ENCODE results near the gene RBM20.

The RBM20 gene

DNA sequence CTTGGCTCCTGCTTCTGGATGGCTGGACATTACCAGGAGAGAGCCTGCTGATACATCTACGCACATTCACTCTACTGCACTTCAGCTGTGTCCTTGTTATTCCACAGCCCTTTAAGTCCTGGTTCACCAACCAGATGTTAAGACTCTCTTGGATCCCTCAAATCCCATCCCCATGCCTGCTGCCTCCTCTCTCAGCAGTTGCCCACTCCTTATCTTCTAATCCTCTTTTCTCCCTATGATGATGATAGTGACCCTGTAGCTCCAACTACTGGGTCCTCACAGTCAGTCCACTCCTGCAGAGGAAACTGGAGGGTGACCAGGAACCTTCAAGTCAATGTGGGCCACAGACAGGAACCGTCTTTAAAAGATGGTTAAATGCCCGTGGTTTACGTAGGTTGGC lies 131.3 kb downstream of the RBM20 start:
- H3K36me3 Mint-ChIP-seq: no peaks in the 10 kb centered on the region
- H3K27me3 Mint-ChIP-seq: no peaks in the 10 kb centered on the region
- no peak for DNase-seq (ENCODE audit: low spot score in 2 of 2)
- H3K27ac Mint-ChIP-seq: no peak overlapping the region
- peaks cover 5% of the 10 kb centered on the region for H3K4me1 Mint-ChIP-seq
- ATAC-seq (ENCODE audit: low read depth): no peak
- no peak overlapping the region for H3K4me3 Mint-ChIP-seq
- no peaks in the 10 kb centered on the region for H3K9me3 Mint-ChIP-seq

DNA sequence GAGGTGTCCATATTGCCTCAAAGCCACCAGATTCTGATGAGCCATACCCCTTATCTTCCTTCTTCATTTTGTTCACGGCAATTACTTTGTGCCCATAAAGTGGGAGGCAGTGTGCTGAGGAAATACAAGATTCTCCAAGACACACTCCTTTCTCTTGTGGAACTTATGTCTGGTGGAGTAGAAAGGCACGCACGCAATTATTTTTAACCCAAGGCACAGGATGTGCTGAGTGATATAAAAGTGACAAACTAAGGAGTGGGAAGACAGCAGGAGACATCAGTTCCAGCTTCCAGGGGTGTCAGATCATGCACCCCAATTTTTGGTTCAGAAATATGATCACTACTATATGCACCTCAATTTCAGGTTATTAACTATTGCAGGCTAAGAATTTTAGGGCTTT lies 132.9 kb downstream of the RBM20 start:
- DNase-seq (ENCODE audit: low spot score in 2 of 2) (no peak), ATAC-seq (ENCODE audit: low read depth) (no peak)
- Mint-ChIP-seq H3K9me3 (no peaks in the 10 kb centered on the region), H3K4me1 (peaks cover 2% of the 10 kb centered on the region), H3K27me3 (no peaks in the 10 kb centered on the region), H3K4me3 (no peak overlapping the region), H3K27ac (no peak overlapping the region), H3K36me3 (no peaks in the 10 kb centered on the region)

DNA sequence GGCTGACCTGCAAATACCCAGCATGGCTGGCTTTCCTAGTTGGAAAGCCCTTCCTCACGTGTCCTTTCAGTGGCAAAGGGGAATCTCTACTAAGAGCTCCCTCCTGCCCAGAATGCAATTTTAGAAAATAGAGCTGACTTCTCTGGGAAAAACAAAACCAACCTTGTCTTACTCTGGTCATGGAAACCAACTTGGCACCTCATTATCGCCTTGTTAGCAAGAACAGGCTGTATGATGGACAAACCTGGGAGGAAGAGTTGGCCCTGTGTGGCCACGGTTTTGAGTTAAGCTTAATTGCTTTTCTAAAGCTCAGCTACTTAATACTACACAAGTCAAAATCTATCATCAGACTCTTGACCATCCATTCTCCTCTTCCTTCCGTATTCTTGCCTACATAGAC lies 133.5 kb downstream of the RBM20 start:
- H3K4me1 Mint-ChIP-seq: peaks cover 2% of the 10 kb centered on the region
- no peak overlapping the region for H3K4me3 Mint-ChIP-seq
- no peaks in the 10 kb centered on the region for H3K9me3 Mint-ChIP-seq
- ATAC-seq (ENCODE audit: low read depth) (no peak), DNase-seq (ENCODE audit: low spot score in 2 of 2) (no peak)
- no peaks in the 10 kb centered on the region for H3K27me3 Mint-ChIP-seq
- H3K27ac Mint-ChIP-seq: no peak overlapping the region
- no peaks in the 10 kb centered on the region for H3K36me3 Mint-ChIP-seq

DNA sequence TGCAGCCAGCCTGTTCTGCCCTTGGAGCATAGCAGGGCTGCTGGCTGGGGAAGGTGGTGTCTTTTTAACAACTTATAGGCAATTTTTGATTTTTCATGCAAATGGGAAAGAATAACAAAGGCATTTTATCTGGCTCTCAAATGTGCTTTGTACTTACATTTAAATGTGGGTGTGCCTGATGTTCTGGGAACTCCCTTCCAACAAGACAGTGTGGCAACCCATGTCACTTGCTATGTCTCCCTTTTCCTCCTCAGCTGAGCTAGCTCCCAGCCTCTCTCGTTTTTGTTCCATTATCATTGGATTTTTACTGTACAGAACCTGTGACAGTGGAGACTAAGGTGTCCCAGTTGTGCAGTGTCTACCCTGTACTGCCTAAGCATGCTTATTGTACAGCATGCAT lies 134.1 kb downstream of the RBM20 start:
- Mint-ChIP-seq H3K4me3 (no peak overlapping the region), H3K27me3 (no peaks in the 10 kb centered on the region), H3K9me3 (no peaks in the 10 kb centered on the region), H3K36me3 (no peaks in the 10 kb centered on the region), H3K27ac (no peak overlapping the region), H3K4me1 (peaks cover 2% of the 10 kb centered on the region)
- ATAC-seq (ENCODE audit: low read depth) (no peak), DNase-seq (ENCODE audit: low spot score in 2 of 2) (no peak)

DNA sequence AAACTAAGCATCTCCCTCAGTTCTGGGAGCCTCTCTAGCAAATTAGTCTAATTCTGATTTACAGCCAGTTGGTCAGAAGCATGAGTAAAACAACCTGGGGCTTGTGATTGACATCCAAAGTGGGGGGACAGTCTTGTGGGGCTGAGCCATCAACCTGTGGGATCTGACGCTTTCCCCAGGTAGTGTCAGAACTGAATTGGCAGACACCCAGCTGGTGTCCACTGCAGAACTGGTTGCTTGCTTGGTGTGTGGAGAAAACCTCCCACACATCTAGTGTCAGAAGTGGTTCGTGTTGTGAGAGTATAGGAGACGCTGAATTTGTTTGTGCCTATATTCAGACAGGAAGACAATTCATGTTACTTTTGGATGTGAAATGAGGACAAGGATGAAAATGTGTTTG lies 135.4 kb downstream of the RBM20 start:
- H3K27me3 Mint-ChIP-seq: no peaks in the 10 kb centered on the region
- H3K4me3 Mint-ChIP-seq: no peak overlapping the region
- H3K9me3 Mint-ChIP-seq: no peaks in the 10 kb centered on the region
- H3K4me1 Mint-ChIP-seq: no peaks in the 10 kb centered on the region
- H3K27ac Mint-ChIP-seq: no peak overlapping the region
- ATAC-seq (ENCODE audit: low read depth) (no peak), DNase-seq (ENCODE audit: low spot score in 2 of 2) (no peak)
- no peaks in the 10 kb centered on the region for H3K36me3 Mint-ChIP-seq

DNA sequence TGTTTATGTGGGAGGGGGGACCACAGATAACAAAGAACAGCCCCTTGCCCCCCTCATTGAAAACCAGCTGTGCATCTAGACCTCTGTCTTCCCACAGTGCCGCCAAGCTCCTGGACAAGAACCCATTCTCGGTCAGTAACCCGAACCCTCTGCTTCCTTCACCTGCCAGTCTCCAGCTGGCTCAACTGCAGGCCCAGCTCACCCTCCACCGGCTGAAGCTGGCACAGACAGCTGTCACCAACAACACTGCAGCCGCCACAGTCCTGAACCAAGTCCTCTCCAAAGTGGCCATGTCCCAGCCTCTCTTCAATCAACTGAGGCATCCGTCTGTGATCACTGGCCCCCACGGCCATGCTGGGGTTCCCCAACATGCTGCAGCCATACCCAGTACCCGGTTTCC lies 136.6 kb downstream of the RBM20 start:
- Mint-ChIP-seq H3K27me3 (no peaks in the 10 kb centered on the region), H3K27ac (no peak overlapping the region), H3K36me3 (no peaks in the 10 kb centered on the region), H3K4me3 (no peak overlapping the region), H3K9me3 (no peaks in the 10 kb centered on the region), H3K4me1 (no peaks in the 10 kb centered on the region)
- ATAC-seq (ENCODE audit: low read depth) (no peak), DNase-seq (ENCODE audit: low spot score in 2 of 2) (no peak)

DNA sequence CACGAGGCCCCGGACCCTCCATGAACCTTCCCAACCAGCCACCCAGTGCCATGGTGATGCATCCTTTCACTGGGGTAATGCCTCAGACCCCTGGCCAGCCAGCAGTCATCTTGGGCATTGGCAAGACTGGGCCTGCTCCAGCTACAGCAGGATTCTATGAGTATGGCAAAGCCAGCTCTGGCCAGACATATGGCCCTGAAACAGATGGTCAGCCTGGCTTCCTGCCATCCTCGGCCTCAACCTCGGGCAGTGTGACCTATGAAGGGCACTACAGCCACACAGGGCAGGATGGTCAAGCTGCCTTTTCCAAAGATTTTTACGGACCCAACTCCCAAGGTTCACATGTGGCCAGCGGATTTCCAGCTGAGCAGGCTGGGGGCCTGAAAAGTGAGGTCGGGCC lies 137.0 kb downstream of the RBM20 start:
- ATAC-seq (ENCODE audit: low read depth) (no peak), DNase-seq (ENCODE audit: low spot score in 2 of 2) (no peak)
- no peaks in the 10 kb centered on the region for H3K27me3 Mint-ChIP-seq
- H3K27ac Mint-ChIP-seq: no peak overlapping the region
- no peaks in the 10 kb centered on the region for H3K36me3 Mint-ChIP-seq
- H3K4me3 Mint-ChIP-seq: no peak overlapping the region
- no peaks in the 10 kb centered on the region for H3K9me3 Mint-ChIP-seq
- H3K4me1 Mint-ChIP-seq: no peaks in the 10 kb centered on the region

DNA sequence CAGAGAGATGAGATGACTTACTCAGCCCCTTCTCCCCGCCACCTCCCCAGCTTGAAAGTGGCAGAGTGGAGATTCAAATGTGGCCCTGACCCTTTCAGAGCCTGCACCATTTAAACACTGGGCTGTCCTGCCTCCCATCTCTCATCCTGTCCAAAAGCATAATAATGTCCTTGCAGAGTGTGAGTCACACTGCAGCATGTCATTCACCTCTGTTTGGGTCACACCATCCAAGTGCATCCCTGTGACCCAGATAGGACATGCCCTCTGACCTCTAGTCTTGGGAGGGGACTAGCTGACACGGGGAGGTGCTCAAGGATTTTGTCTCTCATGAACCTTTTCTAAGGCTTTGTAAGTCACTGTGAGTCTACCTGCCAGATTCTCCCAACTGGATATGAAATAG lies 138.5 kb downstream of the RBM20 start:
- Mint-ChIP-seq H3K27ac (no peak overlapping the region), H3K4me3 (no peak overlapping the region), H3K9me3 (no peaks in the 10 kb centered on the region), H3K27me3 (no peaks in the 10 kb centered on the region), H3K4me1 (no peaks in the 10 kb centered on the region), H3K36me3 (no peaks in the 10 kb centered on the region)
- DNase-seq (ENCODE audit: low spot score in 2 of 2): no peak
- no peak for ATAC-seq (ENCODE audit: low read depth)

DNA sequence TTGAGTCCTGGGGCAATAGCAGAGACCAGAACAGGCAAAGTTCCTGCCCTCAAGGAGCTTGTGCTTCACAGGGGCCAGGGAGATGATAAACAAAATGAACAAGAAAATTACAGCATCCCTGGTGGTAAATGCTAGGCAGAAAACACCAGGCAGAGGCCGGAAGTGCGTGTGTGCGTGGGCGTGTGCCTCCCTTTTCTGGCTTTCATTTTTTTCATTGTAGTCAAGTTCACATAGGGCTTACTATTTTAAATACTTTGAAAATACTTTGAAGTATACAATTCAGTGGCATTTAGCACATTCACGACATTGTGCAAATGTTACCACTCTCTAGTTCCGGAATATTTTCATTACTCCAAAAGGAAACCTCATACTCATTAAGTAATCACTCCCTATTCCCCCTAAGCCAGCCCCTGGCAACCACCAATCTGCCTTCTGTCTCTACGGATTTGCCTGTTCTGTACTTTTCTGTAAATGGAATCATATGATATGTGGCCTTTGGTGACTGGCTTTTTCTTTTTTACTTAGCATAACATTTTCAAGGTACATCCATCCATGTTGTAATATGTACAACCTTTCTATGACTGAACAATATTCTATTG lies 139.5 kb downstream of the RBM20 start:
- Mint-ChIP-seq H3K27me3 (no peaks in the 10 kb centered on the region), H3K27ac (no peak overlapping the region), H3K4me1 (peaks cover 2% of the 10 kb centered on the region), H3K36me3 (no peaks in the 10 kb centered on the region), H3K4me3 (no peak overlapping the region), H3K9me3 (no peaks in the 10 kb centered on the region)
- no peak for DNase-seq (ENCODE audit: low spot score in 2 of 2)
- no peak for ATAC-seq (ENCODE audit: low read depth)

DNA sequence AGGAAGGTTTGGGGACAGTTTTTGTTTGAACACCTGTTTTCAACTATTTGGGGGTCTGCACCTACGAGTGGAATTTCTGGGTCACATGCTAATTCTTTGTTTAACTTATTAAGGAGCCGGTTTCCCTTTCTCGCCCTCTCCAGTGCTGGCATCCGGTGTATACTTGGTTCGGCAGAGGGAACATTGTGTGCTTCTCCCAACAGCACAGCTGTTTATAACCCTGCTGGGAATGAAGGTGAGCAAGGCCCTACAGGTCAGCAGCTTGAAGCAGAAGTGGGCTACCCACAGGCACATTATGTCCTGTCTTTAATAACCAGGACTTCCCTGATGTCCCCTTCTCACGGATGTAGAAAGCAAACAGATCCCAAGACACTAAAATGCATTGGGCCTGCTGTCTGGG lies 140.1 kb downstream of the RBM20 start:
- ATAC-seq (ENCODE audit: low read depth): no peak
- no peak for DNase-seq (ENCODE audit: low spot score in 2 of 2)
- no peaks in the 10 kb centered on the region for H3K36me3 Mint-ChIP-seq
- H3K27ac Mint-ChIP-seq: no peak overlapping the region
- H3K4me1 Mint-ChIP-seq: peaks cover 2% of the 10 kb centered on the region
- H3K4me3 Mint-ChIP-seq: no peak overlapping the region
- H3K9me3 Mint-ChIP-seq: no peaks in the 10 kb centered on the region
- H3K27me3 Mint-ChIP-seq: no peaks in the 10 kb centered on the region

DNA sequence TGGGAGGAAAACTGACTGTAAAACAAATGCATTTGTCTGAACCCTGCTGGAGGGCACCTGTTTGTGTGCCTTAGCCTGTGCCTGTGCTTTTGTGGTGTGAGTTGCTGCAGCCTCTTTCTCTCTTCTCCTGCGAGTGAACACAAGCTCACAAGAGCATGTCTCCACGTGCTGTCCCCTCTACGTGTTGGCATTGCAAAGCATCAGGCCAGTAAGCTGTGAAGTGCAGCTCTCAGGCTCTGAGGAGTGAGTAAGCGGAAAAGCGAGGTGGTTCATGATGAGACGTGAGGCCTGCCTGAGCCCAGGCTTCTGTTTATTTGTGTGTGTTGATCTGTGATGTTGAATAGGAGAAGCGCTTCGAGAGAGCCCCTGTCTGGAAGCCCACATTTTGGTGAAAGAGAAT lies 142.0 kb downstream of the RBM20 start:
- no peak for ATAC-seq (ENCODE audit: low read depth)
- Mint-ChIP-seq H3K27me3 (no peaks in the 10 kb centered on the region), H3K9me3 (no peaks in the 10 kb centered on the region), H3K4me1 (peaks cover 2% of the 10 kb centered on the region), H3K27ac (no peak overlapping the region), H3K36me3 (no peaks in the 10 kb centered on the region), H3K4me3 (no peak overlapping the region)
- DNase-seq (ENCODE audit: low spot score in 2 of 2): no peak

DNA sequence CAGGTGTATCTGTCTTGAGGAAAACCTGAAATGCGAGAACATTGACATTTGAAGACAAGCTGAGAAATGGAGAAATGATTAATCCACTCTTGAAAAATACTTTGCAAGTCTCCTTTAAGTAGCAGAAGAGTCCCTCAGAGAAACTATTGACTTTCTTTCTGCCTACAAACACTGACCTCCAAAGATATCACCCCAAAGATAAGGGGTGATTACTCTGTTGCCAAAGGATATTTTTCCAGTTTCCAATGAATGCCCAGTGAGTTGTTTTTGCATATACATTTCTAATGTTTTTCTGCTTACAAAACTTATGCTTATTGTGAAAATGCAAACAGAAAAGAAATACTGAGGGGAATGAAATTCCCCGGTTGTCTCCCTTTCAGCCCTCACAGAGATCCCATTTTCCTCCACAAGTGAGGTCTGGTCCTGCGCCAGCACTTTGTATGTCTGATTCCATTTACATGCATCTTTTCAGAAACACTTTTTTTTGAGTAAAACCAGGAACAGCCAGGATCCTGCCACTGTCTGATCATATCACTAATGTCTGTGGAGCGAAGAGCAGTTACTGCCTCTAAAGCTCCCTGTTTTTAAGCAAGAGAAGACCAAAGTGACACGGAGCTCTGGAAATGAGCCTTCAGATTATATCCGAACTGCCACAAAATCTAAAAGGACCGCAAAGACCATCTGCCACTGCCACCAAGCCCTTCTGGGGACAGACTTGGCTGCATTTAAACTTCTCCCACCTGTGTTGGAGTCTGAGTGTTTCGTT lies 144.7 kb downstream of the RBM20 start:
- H3K9me3 Mint-ChIP-seq: no peaks in the 10 kb centered on the region
- no peak overlapping the region for H3K4me3 Mint-ChIP-seq
- no peaks in the 10 kb centered on the region for H3K36me3 Mint-ChIP-seq

DNA sequence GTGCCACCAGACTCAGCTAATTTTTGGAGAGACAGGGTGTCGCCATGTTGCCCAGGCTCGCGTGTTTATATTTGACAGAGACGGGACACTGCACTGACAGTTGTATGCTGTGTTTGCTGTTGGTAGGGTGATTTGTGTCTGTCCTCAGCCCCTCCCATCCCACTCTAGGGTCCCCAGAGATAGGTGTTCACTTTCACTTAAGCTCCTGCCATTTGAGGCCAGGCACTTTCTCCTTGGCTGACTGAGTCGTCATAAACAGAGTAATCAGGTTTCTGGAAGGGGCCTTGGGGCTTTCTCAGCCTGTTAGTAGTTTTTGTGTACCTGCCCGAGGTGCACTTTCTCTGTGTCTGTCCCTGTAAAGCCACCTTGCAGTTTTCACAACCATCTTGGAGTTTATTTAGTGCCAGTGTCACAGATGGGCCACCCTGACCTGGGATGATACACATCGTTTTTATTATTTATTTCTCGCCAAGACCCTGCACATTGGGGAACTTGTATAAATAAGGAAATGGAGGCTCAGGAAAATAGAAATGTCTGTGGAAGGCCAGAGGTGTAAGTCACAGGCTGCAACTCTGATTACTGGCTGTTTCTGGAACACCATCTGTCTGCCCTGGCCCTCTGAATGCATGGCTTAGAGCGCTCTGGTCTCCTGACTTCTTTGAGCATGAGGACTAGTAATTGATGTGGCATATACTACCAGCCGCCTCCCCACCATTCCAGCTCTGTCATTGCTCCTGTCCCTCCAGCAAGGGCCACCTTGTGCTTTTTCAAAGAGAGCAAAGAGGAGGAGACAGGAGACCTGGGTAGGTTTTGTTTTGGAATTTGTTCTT lies 145.7 kb downstream of the RBM20 start:
- no peak overlapping the region for H3K4me3 Mint-ChIP-seq
- no peak overlapping the region for H3K27ac Mint-ChIP-seq
- H3K4me1 Mint-ChIP-seq: peaks cover 2% of the 10 kb centered on the region
- no peak for DNase-seq (ENCODE audit: low spot score in 2 of 2)
- no peaks in the 10 kb centered on the region for H3K36me3 Mint-ChIP-seq
- peak; percentile 47 for ATAC-seq (ENCODE audit: low read depth)
- no peaks in the 10 kb centered on the region for H3K9me3 Mint-ChIP-seq
- no peaks in the 10 kb centered on the region for H3K27me3 Mint-ChIP-seq

More for the DNA sequence above, 144.7 kb downstream of the RBM20 start:
- ATAC-seq (ENCODE audit: low read depth) (no peak), DNase-seq (ENCODE audit: low spot score in 2 of 2) (no peak)
- no peak overlapping the region for H3K27ac Mint-ChIP-seq
- H3K27me3 Mint-ChIP-seq: no peaks in the 10 kb centered on the region
- peaks cover 2% of the 10 kb centered on the region for H3K4me1 Mint-ChIP-seq

DNA sequence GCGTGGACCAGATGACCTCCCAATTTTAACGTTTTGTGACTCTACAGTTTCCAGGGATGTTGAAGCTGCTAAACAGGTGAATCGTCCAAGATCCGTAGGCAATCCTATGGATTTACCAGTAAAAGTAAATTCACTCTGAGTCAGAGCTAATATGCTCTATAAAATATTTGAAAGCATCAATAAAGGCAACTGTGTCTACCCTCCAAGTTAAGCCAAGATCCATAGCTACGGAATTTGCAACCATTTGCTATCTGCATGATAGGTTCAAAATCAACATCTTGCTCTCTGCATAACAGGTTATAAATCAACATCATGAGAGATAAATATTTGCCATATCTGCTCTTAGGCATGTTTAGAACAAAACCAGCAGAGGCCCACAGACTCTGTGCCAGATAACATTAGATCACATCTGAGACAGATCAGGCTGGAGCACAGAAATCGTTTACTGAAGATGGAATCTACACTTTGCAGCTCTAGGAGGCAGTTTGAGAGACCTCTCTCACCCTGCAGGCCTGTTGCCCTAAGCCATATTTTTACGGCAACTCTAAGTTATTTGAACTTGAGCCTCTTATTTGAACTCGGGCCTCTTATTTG lies 146.9 kb downstream of the RBM20 start:
- Mint-ChIP-seq H3K9me3 (no peaks in the 10 kb centered on the region), H3K4me1 (peaks cover 2% of the 10 kb centered on the region), H3K27me3 (no peaks in the 10 kb centered on the region), H3K4me3 (no peak overlapping the region), H3K27ac (no peak overlapping the region), H3K36me3 (no peaks in the 10 kb centered on the region)
- no peak for ATAC-seq (ENCODE audit: low read depth)
- no peak for DNase-seq (ENCODE audit: low spot score in 2 of 2)
